GM12875 (cell line): Measurements from ENCODE around the gene ATP2A2.

ENCODE experiments used
- H3K4me3 ChIP-seq: one replicate; pipeline ENCODE4 v1.5.1; 2011; ENCODE audit warnings: low read depth, low read length, control low read depth
- TF ChIP-seq, protein P1 (sequence below): IDR thresholded peaks from 2 replicates; pipeline ENCODE4 v1.5.1; 2011; ENCODE audit warnings: low read depth, mild to moderate bottlenecking, control low read depth, inconsistent platforms, low read length, moderate library complexity, borderline replicate concordance; ENCODE audit not compliant: insufficient read depth

ATP2A2 gene

DNA sequence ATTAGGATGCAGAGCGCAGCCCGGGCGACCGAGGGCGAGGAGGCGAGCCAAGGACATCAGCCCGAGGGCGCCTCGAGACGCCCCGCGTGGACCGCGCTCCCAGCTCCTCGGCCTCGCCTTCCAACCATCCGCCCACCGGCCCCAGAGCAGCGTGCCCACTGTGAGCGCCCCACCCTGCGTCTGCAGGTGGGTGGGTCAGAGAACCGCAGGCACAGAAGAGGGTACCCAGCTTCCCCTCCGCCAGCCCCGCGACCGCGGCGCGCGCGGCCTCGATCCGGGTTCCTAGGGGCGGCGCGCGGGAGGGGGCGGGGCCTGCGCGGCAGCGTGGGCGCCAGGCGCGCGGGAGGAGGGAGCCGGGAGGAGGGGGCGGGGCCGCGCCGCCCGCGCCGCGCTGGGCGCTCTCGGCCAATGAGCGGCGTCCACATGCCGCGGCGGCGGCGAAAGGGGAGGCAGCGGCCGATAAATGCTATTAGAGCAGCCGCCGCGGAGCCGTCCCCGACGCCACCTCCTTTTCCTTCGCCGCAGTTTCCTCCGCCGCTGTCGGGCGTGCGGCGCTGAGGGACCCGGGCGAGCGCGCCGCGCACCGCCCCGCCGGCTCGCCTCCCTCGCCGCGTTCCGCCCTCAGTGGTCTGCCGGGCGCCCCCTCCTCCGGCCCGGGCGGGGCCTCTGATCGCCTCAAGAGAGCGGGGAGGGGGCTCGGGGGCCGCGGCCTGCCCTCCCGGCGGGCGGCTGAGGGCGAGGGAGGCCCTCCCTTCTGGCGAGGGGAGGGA is at the start of gene ATP2A2:
Gene ATP2A2 (plus strand): TSS at position 469 of the 770 bp plus-strand sequence. CDS start 543 bp downstream, outside the sequence.
- H3K4me3 ChIP-seq = peak within 1 kb of the TSS; percentile 89
- TF ChIP-seq, protein P1, sequence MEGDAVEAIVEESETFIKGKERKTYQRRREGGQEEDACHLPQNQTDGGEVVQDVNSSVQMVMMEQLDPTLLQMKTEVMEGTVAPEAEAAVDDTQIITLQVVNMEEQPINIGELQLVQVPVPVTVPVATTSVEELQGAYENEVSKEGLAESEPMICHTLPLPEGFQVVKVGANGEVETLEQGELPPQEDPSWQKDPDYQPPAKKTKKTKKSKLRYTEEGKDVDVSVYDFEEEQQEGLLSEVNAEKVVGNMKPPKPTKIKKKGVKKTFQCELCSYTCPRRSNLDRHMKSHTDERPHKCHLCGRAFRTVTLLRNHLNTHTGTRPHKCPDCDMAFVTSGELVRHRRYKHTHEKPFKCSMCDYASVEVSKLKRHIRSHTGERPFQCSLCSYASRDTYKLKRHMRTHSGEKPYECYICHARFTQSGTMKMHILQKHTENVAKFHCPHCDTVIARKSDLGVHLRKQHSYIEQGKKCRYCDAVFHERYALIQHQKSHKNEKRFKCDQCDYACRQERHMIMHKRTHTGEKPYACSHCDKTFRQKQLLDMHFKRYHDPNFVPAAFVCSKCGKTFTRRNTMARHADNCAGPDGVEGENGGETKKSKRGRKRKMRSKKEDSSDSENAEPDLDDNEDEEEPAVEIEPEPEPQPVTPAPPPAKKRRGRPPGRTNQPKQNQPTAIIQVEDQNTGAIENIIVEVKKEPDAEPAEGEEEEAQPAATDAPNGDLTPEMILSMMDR = 0 out of 2 replicates have a peak, but pooled peaks have one; percentile 6

DNA sequence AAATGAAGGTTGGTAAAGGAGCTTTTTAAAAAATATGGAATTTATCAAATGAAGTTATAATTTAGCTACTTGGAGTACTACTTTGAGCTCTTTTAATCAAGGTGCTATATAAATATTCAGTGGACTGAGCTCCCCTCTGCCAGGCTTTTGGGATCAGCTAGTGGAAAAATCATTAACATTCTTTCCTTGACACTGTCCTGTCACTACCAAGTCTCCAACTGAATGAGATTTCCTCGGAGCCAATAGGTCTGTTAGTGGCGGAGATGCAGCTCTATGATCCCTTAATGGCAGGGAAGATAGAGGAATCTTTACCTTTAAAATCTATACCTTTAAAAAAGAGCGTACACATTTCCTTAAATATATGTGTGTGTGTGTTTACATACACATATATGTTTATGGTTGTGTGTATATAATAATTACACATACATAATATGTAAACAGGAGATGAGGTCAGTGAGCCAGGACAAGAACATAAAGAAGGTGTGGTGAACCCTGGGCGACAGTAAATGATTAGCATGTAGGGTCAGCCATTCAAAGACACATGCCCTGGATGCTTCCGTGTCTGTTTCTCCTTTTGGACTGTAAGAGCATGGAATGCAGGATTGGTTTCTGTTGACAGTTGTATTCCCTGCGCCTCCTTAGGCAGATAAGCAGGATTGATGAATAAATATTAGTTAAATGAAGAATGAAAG is 47.7 kb upstream of the ATP2A2 start:
- H3K4me3 ChIP-seq = no peak overlapping the region
- TF ChIP-seq, protein P1 = no peak

DNA sequence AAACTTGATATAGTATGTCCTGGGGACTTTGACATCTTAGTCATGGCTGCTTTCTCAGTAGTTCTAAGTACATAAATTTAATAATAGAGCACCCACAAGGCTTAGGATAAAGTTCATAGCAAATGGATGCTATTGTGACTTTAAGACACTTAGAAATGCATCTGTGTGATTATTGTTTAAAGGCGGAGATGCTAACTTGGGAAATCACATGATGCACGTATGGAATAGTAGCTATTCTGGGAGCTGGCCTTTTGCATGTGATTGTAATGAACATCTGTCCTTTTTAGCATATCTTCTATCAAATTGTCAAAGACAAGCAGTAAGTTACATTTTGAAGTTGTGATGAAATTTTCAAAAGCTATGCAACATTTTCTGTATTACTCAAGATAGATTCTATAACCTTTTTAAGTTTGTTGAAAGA is 46.7 kb upstream of the ATP2A2 start:
- H3K4me3 ChIP-seq = no peak overlapping the region
- TF ChIP-seq, protein P1 = no peak

DNA sequence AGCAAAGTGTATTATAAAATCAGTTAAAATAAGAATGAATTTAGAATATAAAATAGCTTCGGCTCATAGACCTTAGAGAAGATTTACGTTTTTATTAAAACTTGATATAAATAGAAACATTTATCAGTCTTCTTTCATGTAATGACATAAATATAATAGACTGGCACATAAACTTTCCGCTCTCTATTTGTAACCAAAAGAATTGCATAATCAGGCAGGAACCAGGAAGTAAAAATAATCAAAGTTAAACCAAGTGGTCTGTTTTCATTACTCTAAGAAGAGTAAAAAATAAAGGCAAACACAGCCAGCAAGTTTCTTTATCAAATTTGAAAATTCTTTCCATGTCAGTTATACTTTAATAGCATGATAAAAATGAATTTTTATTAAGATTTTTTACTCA is 46.3 kb upstream of the ATP2A2 start:
- no peak overlapping the region for H3K4me3 ChIP-seq
- TF ChIP-seq, protein P1 = no peak

DNA sequence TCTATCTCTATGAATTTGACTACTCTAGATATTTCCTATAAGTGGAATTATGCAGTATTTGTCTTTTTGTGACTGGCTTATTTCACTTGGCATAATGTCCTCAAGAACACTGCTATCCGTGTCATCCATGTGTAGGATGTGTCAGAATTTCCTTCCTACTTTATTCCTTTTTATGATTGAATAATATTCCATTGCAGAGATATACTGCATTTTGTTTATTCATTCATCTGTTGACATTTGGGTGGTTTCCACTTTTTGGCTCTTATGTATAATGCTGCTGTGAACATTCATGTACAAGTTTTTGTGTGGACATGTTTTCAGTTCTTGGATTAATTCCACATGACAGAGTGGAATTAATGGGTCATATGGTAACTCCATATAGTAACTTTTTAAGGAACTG is 45.7 kb upstream of the ATP2A2 start:
- TF ChIP-seq, protein P1 = no peak
- no peak overlapping the region for H3K4me3 ChIP-seq

DNA sequence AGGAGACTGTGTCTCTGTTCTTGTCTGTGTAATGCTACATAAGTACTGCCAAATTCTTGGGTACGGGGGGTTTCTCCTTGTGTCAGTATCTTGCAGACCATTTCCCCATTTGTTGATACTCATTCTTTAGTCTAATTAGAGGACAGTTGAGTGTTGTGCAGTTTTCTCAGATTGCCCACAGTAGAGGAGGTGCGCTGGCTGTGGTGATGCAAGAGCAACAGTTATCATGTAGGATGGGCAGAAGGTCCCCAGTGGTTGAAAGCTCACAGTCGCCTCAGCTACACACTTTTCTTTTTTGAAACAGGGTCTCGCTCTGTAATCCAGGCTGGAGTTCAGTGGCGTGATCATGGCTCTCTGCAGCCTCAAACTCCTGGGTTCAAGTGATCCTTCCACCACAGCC is 37.8 kb upstream of the ATP2A2 start:
- no peak overlapping the region for H3K4me3 ChIP-seq
- TF ChIP-seq, protein P1 = no peak
